ENCODE results near the gene ZFP62.

DNA sequence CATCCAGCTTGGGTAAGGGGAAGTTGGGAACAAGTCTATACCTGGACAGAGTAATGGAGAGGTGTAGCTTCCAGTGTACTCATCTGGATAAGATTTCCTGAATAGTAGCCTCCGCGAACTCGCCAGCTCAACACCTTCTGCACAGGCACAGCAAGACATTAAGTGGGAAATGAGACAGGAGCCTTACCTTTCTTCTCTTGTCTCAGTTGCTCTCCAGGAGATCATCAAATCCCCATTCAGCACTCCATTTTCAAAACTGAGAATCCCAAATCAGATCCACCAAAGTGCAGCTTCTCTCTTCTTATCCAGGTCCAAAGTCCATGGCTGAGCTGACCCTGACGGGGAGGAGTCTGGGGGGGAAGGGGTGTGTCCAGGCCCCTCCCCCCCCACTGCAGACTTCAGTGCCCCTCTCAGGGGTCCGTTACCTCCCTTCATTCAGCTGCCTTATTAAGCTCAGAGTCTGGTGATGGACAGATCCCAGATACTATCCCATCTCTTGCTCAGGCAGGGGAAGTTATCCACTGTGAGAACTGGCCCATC, 52.5 kb downstream of the ZFP62 start:
- no peak for TF ChIP-seq EP300 (IDR thresholded peaks at IDR 0.05; ENCODE audit: borderline replicate concordance)
- no peak for TF ChIP-seq REST (IDR thresholded peaks at IDR 0.05; ENCODE audit: low read depth)
- TF ChIP-seq EGR1 (IDR thresholded peaks at IDR 0.05) = no peak
- TF ChIP-seq YY1 (IDR thresholded peaks at IDR 0.05; ENCODE audit: low read depth) = no peak
- no peak for TF ChIP-seq RAD21 (IDR thresholded peaks at IDR 0.05; ENCODE audit: low read depth)
- no peak for TF ChIP-seq NFIC (IDR thresholded peaks at IDR 0.05)
- no peak for TF ChIP-seq CEBPB (IDR thresholded peaks at IDR 0.05)
- no peak for TF ChIP-seq TAF1 (IDR thresholded peaks at IDR 0.05; ENCODE audit: low read depth)
- no peak for TF ChIP-seq CREB1 (IDR thresholded peaks at IDR 0.05; ENCODE audit: low read depth)
- TF ChIP-seq TEAD4 (IDR thresholded peaks at IDR 0.05) = no peak
- TF ChIP-seq ZBTB7A (IDR thresholded peaks at IDR 0.05; ENCODE audit: low read depth) = no peak
